HepG2 (cell line): ENCODE data around the gene PPP3CB. TPM values are rescaled to one million over a fixed set of nuclear protein-coding genes. Genes with fewer than 3 reads are reported as not detected.

Experiments used
- ATF5 ChIP-seq: sonication (generic); formaldehyde crosslinking; IDR thresholded peaks from 2 replicates; pipeline ENCODE4 v1.4.0; 2020; ENCODE audit warnings: mild to moderate bottlenecking, low read depth, missing genetic modification reagents
- ATM ChIP-seq: fragments of 450-650 bp; IDR thresholded peaks from 2 replicates; pipeline ENCODE4 v1.7.1; 2017; ENCODE audit warnings: mild to moderate bottlenecking, borderline replicate concordance
- HOXA7 ChIP-seq: sonication (generic); formaldehyde crosslinking; IDR thresholded peaks from 2 replicates; pipeline ENCODE4 v1.8.1; 2022; ENCODE audit warnings: mild to moderate bottlenecking, missing genetic modification reagents, moderate library complexity
- KLF16 ChIP-seq, 2 experiments: sonication (generic) in 1 of 2; formaldehyde crosslinking in 1 of 2; IDR thresholded peaks; 2 replicates each; pipeline versions ENCODE4 v1.6.1 to v1.8.0; 2016 to 2023; ENCODE audit warnings: missing genetic modification reagents in 2 of 2, missing compliant biosample characterization in 1 of 2
- POLR2AphosphoS2 ChIP-seq: IDR thresholded peaks from 2 replicates; pipeline ENCODE4 v1.6.1; 2011; ENCODE audit warnings: low read depth, low read length, improper control_type of control experiment
- ZNF10 ChIP-seq: sonication (generic); formaldehyde crosslinking; IDR thresholded peaks from 2 replicates; pipeline ENCODE4 v1.4.0; 2020; ENCODE audit warnings: mild to moderate bottlenecking, low read depth, missing genetic modification reagents, borderline replicate concordance
- ZNF577 ChIP-seq: sonication (generic); formaldehyde crosslinking; IDR thresholded peaks from 2 replicates; pipeline ENCODE4 v1.4.0; 2020; ENCODE audit warnings: mild to moderate bottlenecking, low read depth, missing genetic modification reagents, borderline replicate concordance
- ZNF646 ChIP-seq: sonication (generic); formaldehyde crosslinking; IDR thresholded peaks from 2 replicates; pipeline ENCODE4 v1.9.0; 2021; ENCODE audit warnings: mild to moderate bottlenecking, missing genetic modification reagents
- ZNF850 ChIP-seq: sonication (generic); formaldehyde crosslinking; conservative IDR thresholded peaks from 2 replicates; pipeline ENCODE4 v1.9.0; 2021; ENCODE audit warnings: mild to moderate bottlenecking, missing genetic modification reagents
- polyA plus RNA-seq, 8 experiments: library from polyadenylated mRNA; depleted of rRNA in 3 of 8; stranded (reverse) in 7 of 8; unstranded in 1 of 8; fragments of >200 nt; fragmentation: Illumina TruSeq in 4 of 8; extraction: Trizol in 4 of 8; gene quantifications; 2 replicates each; pipeline versions ENCODE4 v1.2.1 to v1.2.3, GENCODE V29; 2011 to 2016; ENCODE audit warnings: low read depth in 4 of 8, missing spikeins in 1 of 8, mixed read lengths in 1 of 8; ENCODE audit not compliant: insufficient read depth in 1 of 8
- total RNA-seq, 5 experiments: library from RNA; depleted of rRNA; stranded (reverse); fragments of >200 nt; fragmentation: Illumina TruSeq; extraction: Trizol; gene quantifications; 2 replicates each; pipeline ENCODE4 v1.2.3, GENCODE V29; 2016; ENCODE audit warnings: low read depth in 1 of 5

Gene PPP3CB
- total and polyA plus RNA-seq, 2 of the 13 experiments (the other 11 are each of a cell fraction or from before 2014, with no cell fraction given), result 8.7 to 11.4 TPM

- no peak for TF ChIP-seq ZNF646 (CRISPR knock-in tag)
- TF ChIP-seq ZNF577 (CRISPR knock-in tag), result no peak
- TF ChIP-seq ZNF10, result no peak
- no peak for TF ChIP-seq ZNF850 (CRISPR knock-in tag)
- no peak for TF ChIP-seq ATM
- no peak for TF ChIP-seq HOXA7 (CRISPR knock-in tag)
- TF ChIP-seq ATF5 (CRISPR knock-in tag), result no peak
- no peak for TF ChIP-seq KLF16 (CRISPR knock-in tag; IDR thresholded peaks at IDR 0.05)
- TF ChIP-seq POLR2AphosphoS2, result no peak
Measured at GRCh38 chr10:73444457-73444856, 51.4 kb downstream of the PPP3CB start (continued).
